HG03103 (cell line): ENCODE measurements around the gene TM7SF2.

Experiments
- ATAC-seq: cut with Tn5 transposase; IDR thresholded peaks from one replicate; pipeline ENCODE4 v1.9.1; 2021; ENCODE audit warnings: low read depth; ENCODE audit not compliant: unreplicated experiment

Gene TM7SF2

GRCh38 chr11:65087827-65088226 lies 23.8 kb upstream of the TM7SF2 start:
- ATAC-seq = no peak

DNA sequence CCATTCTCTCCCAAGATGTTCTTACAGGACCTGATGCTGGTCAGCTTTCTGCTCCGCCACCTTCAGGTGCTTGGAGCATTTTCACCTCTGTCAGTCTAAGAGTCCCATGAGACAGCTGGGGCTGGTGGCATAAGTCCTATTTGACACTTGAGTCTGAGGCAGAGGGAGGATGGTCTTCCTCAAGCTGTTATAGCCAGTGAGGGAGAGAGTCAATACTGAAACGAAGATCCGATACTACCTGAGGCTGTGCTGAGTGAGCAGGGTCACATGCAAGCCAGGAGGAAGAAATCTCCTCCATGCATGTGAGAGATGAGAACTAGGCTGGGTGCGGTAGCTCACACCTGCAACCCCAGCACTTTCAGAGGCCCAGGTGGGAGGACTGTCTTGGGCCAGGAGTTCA lies 22.1 kb upstream of the TM7SF2 start:
- ATAC-seq = no peak

GRCh38 chr11:65090628-65091027 lies 21.0 kb upstream of the TM7SF2 start:
- no peak for ATAC-seq

GRCh38 chr11:65095427-65095826 lies 16.2 kb upstream of the TM7SF2 start:
- ATAC-seq = no peak

GRCh38 chr11:65095974-65096806 lies 15.5 kb upstream of the TM7SF2 start, which contains the start of gene VPS51:
TSS of gene VPS51 (plus strand) at chr11:65096214. CDS start at chr11:65096251, 37 bp downstream.
- peak; percentile 66 for ATAC-seq

GRCh38 chr11:65096926-65097325 lies 14.7 kb upstream of the TM7SF2 start:
- ATAC-seq = no peak

GRCh38 chr11:65100674-65101350 lies 10.9 kb upstream of the TM7SF2 start:
- no peak for ATAC-seq

GRCh38 chr11:65102142-65103095 lies 9.3 kb upstream of the TM7SF2 start:
- no peak for ATAC-seq

GRCh38 chr11:65103476-65103875 lies 8.2 kb upstream of the TM7SF2 start:
- ATAC-seq = no peak

DNA sequence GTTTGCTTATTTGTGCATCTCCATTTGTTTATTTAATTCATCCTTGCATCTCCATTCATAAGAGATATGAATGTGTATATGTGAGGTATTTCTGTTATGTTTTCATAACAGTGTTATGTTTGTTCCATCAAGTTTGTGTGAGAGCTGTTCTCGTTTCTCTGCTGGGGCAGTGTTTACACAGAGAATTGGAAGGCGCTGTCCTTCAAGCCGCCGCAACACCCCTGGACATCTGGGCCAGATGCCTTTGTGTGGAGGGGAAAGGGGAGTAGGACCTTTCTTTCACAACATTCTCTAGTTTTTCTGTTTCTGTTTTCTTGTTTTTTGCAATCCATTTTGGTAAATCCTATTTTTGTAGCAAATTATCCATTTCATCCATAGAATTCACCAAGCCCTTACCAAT lies 7.0 kb upstream of the TM7SF2 start:
- ATAC-seq = no peak

GRCh38 chr11:65107078-65107477 lies 4.6 kb upstream of the TM7SF2 start:
- ATAC-seq = no peak

DNA sequence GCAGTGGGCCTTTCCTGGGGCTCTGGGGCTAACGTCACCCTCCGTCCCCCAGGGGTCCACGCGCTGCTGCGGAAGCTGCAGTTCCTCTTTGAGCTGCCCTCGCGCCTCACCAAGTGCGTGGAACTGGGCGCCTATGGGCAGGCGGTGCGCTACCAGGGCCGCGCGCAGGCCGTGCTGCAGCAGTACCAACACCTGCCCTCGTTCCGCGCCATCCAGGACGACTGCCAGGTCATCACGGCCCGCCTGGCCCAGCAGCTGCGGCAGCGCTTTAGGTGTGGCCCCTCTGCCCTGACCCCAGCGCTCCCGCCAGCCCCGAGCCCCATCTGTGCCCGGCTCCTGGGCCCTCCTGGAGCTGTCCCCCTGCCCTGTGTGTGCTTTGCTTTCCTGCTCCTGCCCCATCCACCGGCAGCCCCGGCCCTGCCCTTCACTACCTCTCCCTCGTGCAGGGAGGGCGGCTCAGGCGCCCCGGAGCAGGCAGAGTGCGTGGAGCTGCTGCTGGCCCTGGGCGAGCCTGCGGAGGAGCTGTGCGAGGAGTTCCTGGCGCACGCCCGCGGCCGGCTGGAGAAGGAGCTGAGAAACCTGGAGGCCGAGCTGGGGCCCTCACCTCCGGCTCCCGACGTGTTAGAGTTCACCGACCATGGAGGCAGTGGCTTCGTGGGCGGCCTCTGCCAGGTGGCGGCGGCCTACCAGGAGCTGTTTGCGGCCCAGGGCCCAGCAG lies 3.8 kb upstream of the TM7SF2 start:
- ATAC-seq = no peak

GRCh38 chr11:65108469-65109123 lies 3.1 kb upstream of the TM7SF2 start:
- ATAC-seq = no peak

DNA sequence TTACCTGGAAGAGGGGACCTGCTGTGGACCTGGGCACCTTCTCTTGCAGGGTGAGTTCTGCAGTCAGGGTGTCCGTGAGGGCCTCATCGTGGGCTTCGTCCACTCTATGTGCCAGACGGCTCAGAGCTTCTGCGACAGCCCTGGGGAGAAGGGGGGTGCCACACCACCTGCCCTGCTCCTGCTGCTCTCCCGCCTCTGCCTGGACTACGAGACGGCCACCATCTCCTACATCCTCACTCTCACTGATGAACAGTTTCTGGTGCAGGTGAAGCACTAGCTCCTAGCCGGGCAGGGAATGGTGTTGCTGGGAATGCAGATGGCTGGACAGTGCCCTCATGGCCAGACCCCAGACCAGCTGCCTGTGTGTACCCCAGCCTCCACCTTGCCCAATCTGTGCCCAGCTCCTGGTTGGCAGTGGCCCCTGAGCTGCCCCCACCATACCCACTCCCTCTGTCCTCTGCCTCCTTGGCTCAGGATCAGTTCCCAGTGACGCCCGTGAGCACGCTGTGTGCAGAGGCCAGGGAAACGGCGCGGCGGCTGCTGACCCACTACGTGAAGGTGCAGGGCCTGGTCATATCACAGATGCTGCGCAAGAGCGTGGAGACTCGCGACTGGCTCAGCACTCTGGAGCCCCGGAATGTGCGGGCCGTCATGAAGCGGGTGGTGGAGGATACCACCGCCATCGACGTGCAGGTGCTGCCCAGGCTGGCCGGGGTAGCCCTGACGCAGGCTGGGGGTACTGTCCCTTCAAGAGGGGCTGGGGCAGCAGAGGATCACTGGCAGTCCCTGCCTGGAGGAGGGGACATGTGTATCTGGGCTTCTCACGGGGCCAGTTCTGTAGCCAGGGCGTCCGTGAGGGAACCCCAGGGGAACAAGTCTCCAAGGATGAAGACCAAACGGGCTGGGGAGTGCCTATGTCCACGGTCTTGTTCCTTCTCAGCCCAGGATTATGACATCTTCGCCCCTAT lies 2.2 kb upstream of the TM7SF2 start:
- ATAC-seq = no peak

DNA sequence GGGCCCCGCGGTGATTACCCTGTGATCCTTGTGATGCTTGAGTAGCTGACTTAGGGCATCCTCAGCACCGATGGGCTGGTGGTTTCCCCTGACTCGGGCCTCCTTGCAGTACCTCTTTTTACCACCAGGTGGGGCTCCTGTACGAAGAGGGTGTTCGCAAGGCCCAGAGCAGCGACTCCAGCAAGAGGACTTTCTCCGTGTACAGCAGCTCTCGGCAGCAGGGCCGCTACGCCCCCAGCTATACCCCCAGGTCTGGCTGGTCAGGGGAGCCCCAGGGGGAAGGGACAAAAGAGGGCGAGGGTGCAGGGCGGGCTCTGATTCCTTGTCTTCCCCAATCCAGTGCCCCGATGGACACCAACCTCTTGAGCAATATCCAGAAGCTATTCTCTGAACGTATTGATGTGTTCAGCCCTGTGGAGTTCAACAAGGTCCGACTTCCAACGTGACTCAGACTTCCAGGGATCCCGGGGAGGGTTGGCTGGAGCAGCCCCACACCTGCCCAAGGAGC lies 1.3 kb upstream of the TM7SF2 start:
- no peak for ATAC-seq

DNA sequence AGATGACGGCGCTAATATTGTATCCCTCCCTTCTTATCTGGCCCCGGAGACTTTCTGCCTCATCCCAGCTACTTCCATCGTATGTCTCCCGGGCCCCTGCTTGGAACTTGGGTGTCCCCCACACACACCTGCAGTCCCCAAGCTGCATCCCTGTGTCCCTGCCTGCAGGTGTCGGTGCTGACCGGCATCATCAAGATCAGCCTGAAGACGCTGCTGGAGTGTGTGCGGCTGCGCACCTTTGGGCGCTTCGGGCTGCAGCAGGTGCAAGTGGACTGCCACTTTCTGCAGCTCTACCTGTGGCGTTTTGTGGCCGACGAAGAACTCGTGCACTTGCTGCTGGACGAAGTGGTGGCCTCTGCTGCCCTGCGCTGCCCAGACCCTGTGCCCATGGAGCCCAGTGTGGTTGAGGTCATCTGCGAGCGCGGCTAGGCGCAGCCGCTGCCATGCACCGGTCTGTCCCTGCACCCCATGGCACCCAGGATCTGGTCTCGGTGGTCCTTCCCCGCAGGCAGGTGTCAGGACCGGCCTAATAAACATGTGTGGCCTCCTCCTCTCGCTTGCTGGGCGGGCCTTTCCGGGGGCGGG lies 421 bp upstream of the TM7SF2 start:
- no peak for ATAC-seq

GRCh38 chr11:65112546-65113360 lies 1.1 kb downstream of the TM7SF2 start:
- ATAC-seq = peak; percentile 29
